Neural progenitor cell (in vitro differentiated cells): ENCODE measurements around the gene TBX10. TPM values are rescaled to one million over a fixed set of nuclear protein-coding genes. Genes with fewer than 3 reads are reported as not detected.

Experiments used
- DNase-seq: peaks from one replicate; pipeline ENCODE4 v3.0.0-alpha.2; 2016; ENCODE audit warnings: low spot score
- H2AFZ ChIP-seq: fragments of 200-600 bp; sonication (generic); replicated peaks from 2 replicates; pipeline ENCODE4 v1.6.1; 2016; ENCODE audit warnings: antibody characterized with exemption
- H3F3A ChIP-seq: fragments of 200-600 bp; sonication (generic); 2 replicates; pipeline ENCODE4 v1.6.1; 2016; ENCODE audit warnings: antibody characterized with exemption, low read depth
- H3K27ac ChIP-seq: fragments of 200-600 bp; sonication (generic); 2 replicates; pipeline ENCODE4 v1.5.1; 2016; ENCODE audit warnings: mild to moderate bottlenecking
- H3K27me3 ChIP-seq: fragments of 200-600 bp; sonication (generic); 2 replicates; pipeline ENCODE4 v1.6.1; 2016; ENCODE audit warnings: mild to moderate bottlenecking, moderate library complexity
- H3K36me3 ChIP-seq: fragments of 200-600 bp; sonication (generic); 2 replicates; pipeline ENCODE4 v1.5.1; 2016
- H3K4me1 ChIP-seq: fragments of 200-600 bp; sonication (generic); 2 replicates; pipeline ENCODE4 v1.6.1; 2016; ENCODE audit warnings: mixed run types
- H3K4me2 ChIP-seq: fragments of 200-600 bp; sonication (generic); 2 replicates; pipeline ENCODE4 v1.6.1; 2016
- H3K4me3 ChIP-seq: fragments of 200-600 bp; sonication (generic); 2 replicates; pipeline ENCODE4 v1.5.1; 2016
- H3K79me2 ChIP-seq: fragments of 200-600 bp; sonication (generic); 2 replicates; pipeline ENCODE4 v1.6.1; 2016; ENCODE audit warnings: low read depth
- H3K9ac ChIP-seq: fragments of 200-600 bp; sonication (generic); 2 replicates; pipeline ENCODE4 v1.6.1; 2016
- H3K9me3 ChIP-seq: fragments of 200-600 bp; sonication (generic); 2 replicates; pipeline ENCODE4 v1.5.1; 2016; ENCODE audit warnings: low read depth
- H4K20me1 ChIP-seq: fragments of 200-600 bp; sonication (generic); 2 replicates; pipeline ENCODE4 v1.6.1; 2016; ENCODE audit warnings: low read depth
- H3K27ac Mint-ChIP-seq: 3 replicates; pipeline ENCODE4 v1.8.0; 2021; ENCODE audit warnings: mixed read lengths
- H3K27me3 Mint-ChIP-seq: 2 replicates; pipeline ENCODE4 v1.8.0; 2022; ENCODE audit warnings: low read depth, mild to moderate bottlenecking, inconsistent platforms, moderate library complexity, mixed read lengths; ENCODE audit not compliant: insufficient read depth
- H3K36me3 Mint-ChIP-seq: 3 replicates; pipeline ENCODE4 v1.8.0; 2021; ENCODE audit warnings: mixed read lengths
- H3K4me1 Mint-ChIP-seq: 3 replicates; pipeline ENCODE4 v1.8.0; 2021; ENCODE audit warnings: mixed read lengths
- H3K4me3 Mint-ChIP-seq: 3 replicates; pipeline ENCODE4 v1.8.0; 2021; ENCODE audit warnings: mild to moderate bottlenecking, moderate library complexity, mixed read lengths
- H3K9me3 Mint-ChIP-seq: 3 replicates; pipeline ENCODE4 v1.8.0; 2020; ENCODE audit warnings: mixed read lengths
- CTCF ChIP-seq: fragments of 200-600 bp; sonication (generic); IDR thresholded peaks from 2 replicates; pipeline ENCODE4 v1.5.1; 2017; ENCODE audit warnings: antibody characterized with exemption, mild to moderate bottlenecking
- EZH2 ChIP-seq: fragments of 200-600 bp; sonication (generic); IDR thresholded peaks from 2 replicates; pipeline ENCODE4 v1.6.1; 2017; ENCODE audit warnings: antibody characterized with exemption, mild to moderate bottlenecking, moderate library complexity
- EZH2phosphoT487 ChIP-seq: fragments of 200-600 bp; sonication (generic); IDR thresholded peaks from 2 replicates; pipeline ENCODE4 v1.6.1; 2017; ENCODE audit warnings: antibody characterized with exemption
- total RNA-seq: library from RNA; depleted of rRNA; stranded (reverse); fragments of >200 nt; gene quantifications from 2 replicates; pipeline ENCODE4 v1.2.3, GENCODE V29; 2015; ENCODE audit warnings: low replicate concordance

Gene TBX10
- total RNA-seq, 1 donor from 2014 or later: not detected

GRCh38 chr11:67585911-67586310, 53.7 kb downstream of the TBX10 start:
- Histone ChIP-seq H3K4me2 (no peak overlapping the region), H2AFZ (no peak overlapping the region), H4K20me1 (peaks cover 28% of the 10 kb centered on the region), H3K4me3 (no peak overlapping the region), H3K27ac (no peak overlapping the region), H3K27me3 (peaks cover 22% of the 10 kb centered on the region), H3K36me3 (no peaks in the 10 kb centered on the region), H3F3A (peaks cover 33% of the 10 kb centered on the region), H3K9me3 (no peaks in the 10 kb centered on the region), H3K9ac (no peak overlapping the region), H3K79me2 (peaks cover 28% of the 10 kb centered on the region), H3K4me1 (peaks cover 11% of the 10 kb centered on the region)
- Mint-ChIP-seq H3K9me3 (peaks cover 2% of the 10 kb centered on the region), H3K27ac (peak overlapping the region; percentile 77), H3K4me3 (peak overlapping the region; percentile 87), H3K27me3 (peaks cover 6% of the 10 kb centered on the region), H3K36me3 (peaks cover 35% of the 10 kb centered on the region), H3K4me1 (peaks cover 43% of the 10 kb centered on the region)
- DNase-seq: no peak
- TF ChIP-seq EZH2: no peak
- no peak for TF ChIP-seq EZH2phosphoT487
- TF ChIP-seq CTCF: no peak

- Histone ChIP-seq H3K4me3 (peak overlapping the region; percentile 82), H3K9me3 (no peaks in the 10 kb centered on the region)
- H3K36me3 Mint-ChIP-seq: peaks cover 32% of the 10 kb centered on the region
Observed at GRCh38 chr11:67584881-67585873, 54.4 kb downstream of the TBX10 start.

GRCh38 chr11:67584205-67584880, 55.2 kb downstream of the TBX10 start:
- TF ChIP-seq EZH2: no peak
- no peak for TF ChIP-seq CTCF
- no peak for TF ChIP-seq EZH2phosphoT487
- Histone ChIP-seq H3K27me3 (peaks cover 38% of the 10 kb centered on the region), H3K4me3 (peak overlapping the region; percentile 82), H3K36me3 (no peaks in the 10 kb centered on the region), H3K79me2 (peaks cover 28% of the 10 kb centered on the region), H3K27ac (no peak overlapping the region), H2AFZ (no peak overlapping the region), H3K4me2 (peak overlapping the region; percentile 91), H3K9me3 (no peaks in the 10 kb centered on the region), H4K20me1 (peaks cover 28% of the 10 kb centered on the region), H3K9ac (peak overlapping the region; percentile 82), H3K4me1 (peaks cover 11% of the 10 kb centered on the region), H3F3A (peaks cover 33% of the 10 kb centered on the region)
- Mint-ChIP-seq H3K36me3 (peaks cover 27% of the 10 kb centered on the region), H3K4me1 (peaks cover 53% of the 10 kb centered on the region), H3K4me3 (peak overlapping the region; percentile 87), H3K27me3 (peaks cover 12% of the 10 kb centered on the region), H3K27ac (peak overlapping the region; percentile 21), H3K9me3 (no peaks in the 10 kb centered on the region)
- DNase-seq: peak; percentile 73

More at GRCh38 chr11:67584881-67585873, 54.4 kb downstream of the TBX10 start:
- no peak overlapping the region for H3K9ac ChIP-seq
- peaks cover 29% of the 10 kb centered on the region for H3K27me3 ChIP-seq
- DNase-seq: no peak
- H3K27ac ChIP-seq: no peak overlapping the region
- H3F3A ChIP-seq: peaks cover 33% of the 10 kb centered on the region
- H4K20me1 ChIP-seq: peaks cover 28% of the 10 kb centered on the region
- H3K36me3 ChIP-seq: no peaks in the 10 kb centered on the region
- peaks cover 28% of the 10 kb centered on the region for H3K79me2 ChIP-seq
- H3K4me3 Mint-ChIP-seq: peak overlapping the region; percentile 87
- H3K4me2 ChIP-seq: peak overlapping the region; percentile 91
- H3K27ac Mint-ChIP-seq: peak overlapping the region; percentile 77
- peaks cover 9% of the 10 kb centered on the region for H3K27me3 Mint-ChIP-seq
- no peaks in the 10 kb centered on the region for H3K9me3 Mint-ChIP-seq
- TF ChIP-seq CTCF (no peak), EZH2 (no peak), EZH2phosphoT487 (no peak)
- peaks cover 49% of the 10 kb centered on the region for H3K4me1 Mint-ChIP-seq
- peaks cover 11% of the 10 kb centered on the region for H3K4me1 ChIP-seq
- no peak overlapping the region for H2AFZ ChIP-seq
